ENCODE measurements around the gene PDX1.
"Not testable (repeated sequence)": the region's sequence is repeated elsewhere in the genome, so short reads cannot be mapped to it uniquely, and the experiment has no call there.

Gene PDX1

GRCh38 chr13:27956576-27957300 is 36.9 kb downstream of the PDX1 start:
- no peak for DNase-seq

DNA sequence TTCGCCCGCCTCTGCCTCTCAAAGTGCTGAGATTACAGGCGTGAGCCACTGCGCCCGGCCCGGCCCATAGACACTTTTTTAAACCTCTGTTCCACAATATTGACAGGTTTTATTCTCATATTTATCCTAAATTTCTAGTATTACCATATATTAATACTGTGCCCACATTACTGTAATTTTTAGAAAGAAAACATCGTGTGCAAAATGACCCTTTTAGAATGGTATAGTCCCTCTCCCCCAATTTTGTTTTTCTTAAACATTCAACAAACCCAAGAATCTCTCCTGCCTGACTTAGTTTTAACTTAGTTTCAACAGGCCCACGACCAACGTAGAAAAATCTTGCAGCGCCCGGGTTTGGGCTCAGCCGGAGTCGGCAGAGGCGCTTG is 40.2 kb downstream of the PDX1 start:
- no peak for DNase-seq

DNA sequence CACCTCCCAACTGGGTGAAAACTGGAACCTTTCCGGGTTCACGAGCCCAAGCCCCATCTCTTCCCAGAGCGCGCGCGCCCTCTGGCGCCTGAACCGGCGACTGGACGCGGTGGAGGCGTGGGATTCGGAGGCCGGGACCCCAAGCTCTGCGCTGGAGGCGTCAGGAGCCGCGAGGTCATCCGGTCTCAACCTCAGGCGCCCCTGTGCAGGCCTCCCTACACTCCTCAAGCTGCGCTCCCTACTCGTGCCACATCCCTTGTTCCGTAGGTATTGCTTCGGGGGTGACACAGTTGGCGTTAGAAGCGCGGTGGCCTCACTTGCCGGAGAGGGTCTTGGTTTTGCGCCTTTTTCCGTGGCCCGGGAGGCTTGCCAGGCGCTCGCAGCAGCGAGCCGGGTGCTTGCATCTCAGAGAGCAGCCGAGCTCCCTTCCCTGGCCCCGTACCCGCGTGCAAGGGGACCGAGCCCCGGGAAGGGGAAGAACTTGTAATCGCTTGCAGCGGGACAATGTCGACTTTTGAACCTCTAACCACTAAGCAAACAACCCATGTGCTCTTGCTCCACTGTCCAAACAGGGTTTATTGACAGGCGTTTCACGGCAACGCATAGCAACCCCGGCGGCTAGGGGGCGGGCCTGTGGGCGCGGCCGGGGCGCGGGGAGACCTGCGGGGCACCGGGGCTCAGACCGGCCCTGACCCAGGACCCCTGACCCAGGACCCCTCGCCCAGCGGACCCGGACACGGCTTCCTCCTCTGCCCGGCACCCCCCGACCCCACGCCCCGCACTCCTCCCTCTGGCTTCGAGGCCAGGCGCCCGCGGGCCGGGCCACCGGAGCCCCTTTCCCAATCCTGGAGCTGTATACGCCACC is 40.8 kb downstream of the PDX1 start:
- peak; percentile 61 for DNase-seq

- DNase-seq = no peak
Observed at GRCh38 chr13:27961227-27962085, 41.7 kb downstream of the PDX1 start.

GRCh38 chr13:27962128-27962841 is 42.5 kb downstream of the PDX1 start:
- no peak for DNase-seq

DNA sequence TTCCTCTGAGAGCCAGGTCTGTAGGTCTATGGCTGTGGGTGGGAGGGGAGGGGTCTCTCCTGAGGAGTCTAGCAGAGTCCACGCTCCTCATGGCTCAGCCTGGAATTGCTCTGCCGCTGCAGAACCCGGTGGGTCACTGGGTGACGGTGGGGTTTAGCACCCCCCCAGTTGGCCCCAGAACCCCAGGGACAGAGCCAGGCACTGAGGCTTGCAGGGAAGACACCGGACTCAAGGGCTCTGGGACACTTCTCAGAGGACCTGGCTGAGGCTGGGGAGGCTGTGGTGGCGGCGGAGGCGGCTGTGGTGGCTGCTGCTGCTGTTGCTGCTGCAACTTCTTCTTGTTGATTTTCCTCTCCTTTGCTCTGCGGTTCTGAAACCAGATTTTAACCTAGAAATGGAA is 43.2 kb downstream of the PDX1 start:
- no peak for DNase-seq

DNA sequence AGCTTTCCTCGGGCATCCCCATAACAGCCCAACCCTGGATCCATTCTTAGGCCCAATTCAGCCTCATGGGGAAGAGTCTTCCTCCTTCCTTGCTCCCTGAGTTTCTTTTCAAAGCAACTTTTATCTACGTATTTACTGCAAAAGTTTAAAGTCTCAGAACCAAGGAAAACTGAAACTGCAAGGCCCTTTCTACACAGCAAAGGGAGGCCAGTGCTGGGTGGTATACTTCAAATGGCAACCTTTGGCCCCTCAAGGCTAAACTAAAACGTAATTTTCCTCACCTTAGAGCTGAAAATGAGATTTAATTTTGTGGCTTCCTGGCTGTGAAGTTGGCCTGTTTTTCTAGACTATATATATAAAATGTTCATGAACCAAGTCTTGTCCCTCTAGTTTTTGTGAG is 43.7 kb downstream of the PDX1 start:
- DNase-seq = no peak

- DNase-seq = not testable (repeated sequence)
Observed at GRCh38 chr13:27964206-27964605, 44.4 kb downstream of the PDX1 start.

DNA sequence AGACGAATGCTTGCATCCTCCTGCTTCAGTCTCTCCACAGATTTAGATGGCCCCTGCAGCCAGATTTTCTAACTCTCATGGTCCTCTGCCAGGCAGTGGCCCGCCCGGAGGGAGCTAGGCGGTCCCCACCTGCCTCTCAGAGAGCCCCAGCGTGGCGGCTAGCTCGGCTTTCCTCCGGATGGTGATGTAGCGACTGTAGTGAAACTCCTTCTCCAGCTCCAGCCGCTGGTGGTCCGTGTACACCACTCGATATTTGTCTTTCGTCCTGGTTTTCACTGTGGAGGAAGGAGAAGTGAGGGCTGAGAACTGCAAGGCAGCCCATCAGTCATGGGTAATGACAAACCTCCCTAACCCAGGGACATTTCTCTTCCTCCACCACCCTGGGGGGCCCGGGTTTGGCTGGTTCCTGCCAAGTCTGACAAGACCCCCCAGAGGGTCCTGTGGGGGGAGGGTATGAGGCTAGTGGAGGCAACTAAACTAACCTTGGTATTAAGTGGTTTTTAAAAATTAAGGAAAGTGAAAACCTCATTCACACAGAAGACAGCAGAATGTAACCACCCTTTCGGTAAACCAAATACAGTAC is 45.0 kb downstream of the PDX1 start:
- DNase-seq = no peak

DNA sequence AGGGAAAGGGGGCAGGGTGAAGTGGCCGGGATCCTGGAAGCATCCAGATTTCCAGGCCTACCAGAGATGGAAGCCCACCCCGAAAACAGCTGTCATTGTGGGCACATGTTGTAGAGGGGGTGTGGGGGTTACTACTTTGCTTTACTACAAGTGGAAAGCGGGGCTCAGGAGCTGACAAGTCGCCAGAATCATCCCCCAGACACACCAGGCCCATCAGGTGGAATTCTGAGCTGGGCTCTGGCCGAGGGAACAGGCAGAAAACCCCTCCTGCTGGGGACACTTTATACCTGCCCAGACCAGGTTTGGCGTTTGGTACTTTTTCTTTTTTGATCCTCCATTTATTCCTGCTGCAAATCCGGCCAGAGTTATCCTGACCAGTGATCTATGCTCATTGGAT is 45.5 kb downstream of the PDX1 start:
- no peak for DNase-seq

- DNase-seq = no peak
Observed at GRCh38 chr13:27965740-27966640, 46.2 kb downstream of the PDX1 start.

DNA sequence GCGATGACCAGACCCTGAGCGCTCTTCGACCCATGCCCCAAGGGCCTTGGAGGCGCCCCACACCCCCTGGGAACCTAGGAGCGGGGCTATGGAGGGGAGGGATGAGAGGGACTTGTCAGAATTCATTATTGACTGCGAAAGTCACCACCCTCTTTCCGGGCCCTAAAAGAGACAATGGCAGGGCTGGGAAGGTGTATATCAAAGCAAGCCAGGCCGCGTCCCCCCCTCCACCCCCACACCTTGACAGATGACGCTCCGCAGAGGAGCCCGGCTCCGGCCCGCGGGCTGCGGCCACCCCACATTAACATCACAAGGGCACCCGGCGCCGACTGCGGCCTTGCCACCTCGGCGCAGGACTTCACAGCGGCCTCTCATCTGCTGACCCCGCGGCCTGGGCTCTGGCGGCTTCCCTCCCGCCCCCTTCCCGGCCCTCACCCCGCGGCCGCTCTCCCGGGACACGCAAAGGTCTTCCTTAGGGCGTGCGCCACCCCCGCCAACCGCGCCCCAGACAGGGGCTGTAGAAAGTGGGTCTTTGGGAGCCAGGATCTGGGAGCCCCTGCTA is 46.9 kb downstream of the PDX1 start:
- DNase-seq = no peak

GRCh38 chr13:27967203-27967735 is 47.5 kb downstream of the PDX1 start:
- no peak for DNase-seq

DNA sequence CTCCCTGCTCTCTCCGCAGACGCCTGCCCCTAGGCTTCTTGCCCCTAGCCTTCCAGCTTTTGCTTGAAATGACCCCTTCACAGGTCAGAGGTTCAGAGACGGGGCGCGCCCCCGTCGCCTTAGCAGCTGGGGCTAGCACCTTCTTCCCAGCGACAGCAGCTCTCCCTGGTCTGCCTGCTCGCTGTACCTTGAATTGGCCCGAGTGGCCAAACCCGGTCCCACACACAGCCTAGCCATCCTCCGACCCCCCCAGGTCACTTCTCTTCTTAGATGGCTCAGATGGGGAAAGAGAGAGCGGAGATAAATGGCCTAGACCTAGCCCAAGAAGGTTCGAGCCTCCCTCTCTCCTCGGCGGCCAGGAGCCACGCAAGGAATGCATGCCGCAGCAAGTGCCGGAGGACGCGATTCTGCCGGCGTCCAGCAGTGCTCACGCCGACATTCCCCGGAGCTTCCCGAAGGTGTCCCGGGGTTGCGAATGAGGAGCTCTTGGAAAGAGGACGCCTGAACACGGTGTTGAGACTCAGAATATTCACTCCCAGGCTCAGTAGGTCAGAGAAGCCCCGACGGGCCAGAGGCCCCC is 48.0 kb downstream of the PDX1 start:
- DNase-seq = no peak

GRCh38 chr13:27968316-27969081 is 48.7 kb downstream of the PDX1 start:
- DNase-seq = no peak

DNA sequence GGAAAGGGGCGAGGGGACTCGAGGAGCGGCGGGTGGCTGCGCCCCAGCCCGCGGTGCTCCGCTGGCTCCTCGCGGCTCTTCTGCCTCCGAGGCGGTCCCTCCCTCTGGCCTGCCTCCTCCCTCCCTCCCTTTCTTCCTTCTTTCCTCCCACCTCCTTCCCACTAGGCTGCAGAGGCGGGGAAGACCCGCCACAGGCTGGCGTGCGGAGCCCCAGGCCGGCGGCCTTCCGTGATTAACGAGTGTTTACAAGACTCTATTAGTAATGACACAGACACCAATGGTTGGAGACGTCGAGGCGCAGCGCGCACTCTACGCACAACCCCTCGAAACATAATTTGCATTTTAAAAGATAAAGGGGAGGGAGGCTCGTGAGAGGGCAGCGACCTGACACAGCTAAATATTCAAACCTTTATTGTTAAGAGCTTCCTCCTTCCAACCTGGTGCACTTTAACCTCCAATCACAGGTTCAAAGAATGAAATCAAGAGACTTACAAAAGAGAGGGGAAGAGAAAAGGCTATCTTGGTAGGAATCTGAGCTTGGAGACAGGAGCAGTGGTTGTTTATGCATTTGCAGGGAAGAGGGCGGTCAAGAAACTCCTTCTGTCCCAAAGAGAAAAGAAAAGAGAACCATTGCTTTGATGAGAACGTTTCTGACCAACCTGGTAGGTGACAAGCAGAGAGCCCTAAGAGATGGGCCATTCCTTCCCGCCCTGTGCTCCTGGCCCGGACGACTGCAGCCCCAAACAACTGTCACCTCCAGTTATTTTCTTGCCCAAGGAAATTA is 49.5 kb downstream of the PDX1 start, which contains the start of gene CDX2:
Gene CDX2, minus strand, starts transcription at position 234 of the 784 bp plus-strand sequence. CDS start 309 bp downstream, outside the sequence.
- no peak for DNase-seq

DNA sequence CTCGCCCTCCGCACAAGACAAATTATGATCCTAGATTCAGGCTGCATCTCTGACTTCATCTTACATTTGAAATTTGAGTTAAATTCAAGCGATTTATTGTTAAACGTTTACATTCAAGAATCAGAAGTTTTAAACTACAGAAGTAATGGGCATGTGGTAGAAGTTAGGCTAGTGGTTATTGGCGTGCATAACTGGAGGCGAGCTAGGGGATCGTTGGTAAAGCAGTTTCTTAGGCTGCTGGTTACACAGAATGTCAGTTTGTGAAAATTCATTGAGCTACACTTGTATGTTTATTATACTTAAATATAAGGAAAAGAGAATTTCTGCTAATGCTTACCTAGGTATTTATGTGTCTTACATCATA is 50.0 kb downstream of the PDX1 start:
- DNase-seq = no peak
